Activated gamma-delta T cell treated with Interleukin-2 at 50 U/mL for 16 hours (primary cell): ENCODE measurements around the gene HSD17B1.
"Not testable (repeated sequence)": the region's sequence is repeated elsewhere in the genome, so short reads cannot be mapped to it uniquely, and the experiment has no call there.

Experiments used
- DNase-seq: peaks from one replicate; pipeline ENCODE4 v3.0.0-alpha.2; 2020

HSD17B1 gene, protein sequence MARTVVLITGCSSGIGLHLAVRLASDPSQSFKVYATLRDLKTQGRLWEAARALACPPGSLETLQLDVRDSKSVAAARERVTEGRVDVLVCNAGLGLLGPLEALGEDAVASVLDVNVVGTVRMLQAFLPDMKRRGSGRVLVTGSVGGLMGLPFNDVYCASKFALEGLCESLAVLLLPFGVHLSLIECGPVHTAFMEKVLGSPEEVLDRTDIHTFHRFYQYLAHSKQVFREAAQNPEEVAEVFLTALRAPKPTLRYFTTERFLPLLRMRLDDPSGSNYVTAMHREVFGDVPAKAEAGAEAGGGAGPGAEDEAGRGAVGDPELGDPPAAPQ

DNA sequence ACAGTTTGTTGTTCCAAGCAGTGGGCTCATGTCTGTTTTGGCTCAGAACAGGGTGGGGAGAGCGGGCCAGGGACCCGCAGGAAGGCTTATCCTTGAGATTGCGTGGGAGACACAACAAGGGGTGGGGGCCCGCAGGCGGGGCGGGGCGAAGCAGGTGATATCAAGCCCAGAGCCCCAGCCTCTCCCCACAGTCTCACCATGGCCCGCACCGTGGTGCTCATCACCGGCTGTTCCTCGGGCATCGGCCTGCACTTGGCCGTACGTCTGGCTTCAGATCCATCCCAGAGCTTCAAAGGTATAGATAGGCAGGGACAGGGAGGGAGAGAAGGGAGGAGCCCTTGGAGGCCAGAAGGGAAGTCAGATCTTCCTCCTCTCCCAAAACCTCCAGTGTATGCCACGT, at the start of gene HSD17B1:
Gene HSD17B1 (plus strand): TSS at position 188 of the 400 bp plus-strand sequence. CDS start 11 bp downstream, at position 199.
- DNase-seq, result not testable (repeated sequence)

DNA sequence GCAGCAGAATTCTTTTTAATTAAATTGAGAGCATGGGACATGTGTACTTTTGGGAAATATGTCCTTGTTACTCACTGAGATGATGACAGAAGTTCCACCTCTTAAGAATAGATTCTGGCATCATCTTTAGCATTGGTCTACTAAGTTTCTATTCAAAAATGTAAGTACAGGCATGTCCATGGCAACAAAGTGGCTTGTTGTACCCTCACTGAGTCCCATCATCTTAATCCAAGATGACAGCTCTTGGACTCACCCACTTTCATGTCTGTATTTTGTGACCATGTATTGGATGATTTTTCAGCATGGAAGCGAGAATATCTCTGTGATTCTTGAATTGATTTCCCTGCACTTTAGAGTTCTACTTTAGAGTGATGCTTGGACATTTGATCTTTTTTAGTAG, 49.8 kb upstream of the HSD17B1 start:
- DNase-seq, result no peak

DNA sequence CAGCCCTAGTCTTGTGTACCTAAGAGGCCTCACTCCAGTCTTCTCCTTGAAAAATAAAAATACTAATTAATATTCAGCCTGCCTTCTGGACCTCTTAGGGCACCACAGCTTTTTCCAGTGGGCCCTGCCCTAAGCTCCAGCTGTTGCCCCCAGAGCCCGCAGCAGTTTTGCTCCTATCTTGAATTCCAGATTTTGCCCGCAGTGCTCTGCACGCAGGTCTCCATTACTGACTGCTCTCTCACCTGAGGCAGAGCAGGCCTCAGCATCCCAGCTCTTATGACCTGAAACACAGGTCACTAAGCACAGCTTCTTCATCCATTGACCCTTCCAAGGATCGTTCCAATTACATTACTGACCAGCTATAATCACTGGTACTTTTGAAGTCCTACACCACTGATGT, 45.1 kb upstream of the HSD17B1 start:
- DNase-seq, result no peak

DNA sequence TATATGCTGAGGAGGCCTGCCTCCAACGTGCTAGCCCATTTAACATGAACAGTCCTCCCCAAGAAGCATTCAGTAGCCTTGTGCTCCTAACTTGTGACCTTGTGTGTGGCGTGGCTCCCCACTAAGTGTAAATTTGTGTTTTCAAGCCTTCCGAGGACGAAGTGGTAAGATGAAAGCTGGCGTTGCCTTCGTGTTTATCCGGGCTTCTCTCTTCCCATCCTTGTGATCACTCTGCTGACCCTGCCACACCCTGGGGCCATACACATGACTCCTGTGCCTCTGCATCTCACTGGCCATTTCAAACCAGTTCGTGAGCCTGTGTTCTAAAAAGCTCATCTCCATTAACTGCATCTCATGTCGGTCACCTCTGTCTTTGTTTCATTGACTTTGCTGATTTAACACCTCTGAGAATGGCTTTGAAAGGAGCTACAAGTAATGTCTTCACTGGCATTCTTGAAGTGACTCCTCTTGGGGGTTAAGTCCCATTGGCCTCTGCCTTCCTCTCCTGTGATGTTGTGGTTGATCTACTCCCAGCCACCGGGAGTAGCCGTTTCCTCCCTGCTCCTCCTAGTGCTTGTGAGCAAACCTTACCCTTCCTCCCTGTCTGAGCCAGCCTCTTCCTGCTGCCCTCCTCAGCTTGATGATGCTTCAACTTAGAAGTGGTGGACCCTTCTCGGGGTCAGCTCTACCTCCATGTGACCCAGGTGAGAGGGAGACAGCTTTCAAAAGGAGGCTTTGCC, 44.1 kb upstream of the HSD17B1 start:
- DNase-seq, result no peak

DNA sequence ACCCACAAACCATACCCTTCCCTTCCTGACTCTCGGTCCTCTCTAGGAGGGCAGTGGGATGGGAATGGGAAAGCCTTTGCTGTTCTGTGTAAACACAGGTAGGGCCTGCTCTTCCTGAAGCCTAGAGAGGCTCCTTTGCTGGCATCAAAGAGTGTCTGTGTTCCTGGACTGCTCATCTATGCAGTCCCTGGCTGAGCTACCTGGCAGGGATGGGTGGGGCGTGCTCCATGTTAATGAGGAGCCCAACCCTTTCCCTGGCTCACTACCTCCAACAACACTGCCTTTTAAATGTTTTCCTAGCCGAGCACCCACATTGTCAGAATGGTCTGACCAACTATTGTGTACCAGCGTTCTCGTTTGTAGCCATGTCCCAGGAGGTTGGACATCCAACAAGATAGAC, 43.3 kb upstream of the HSD17B1 start:
- DNase-seq, result no peak

DNA sequence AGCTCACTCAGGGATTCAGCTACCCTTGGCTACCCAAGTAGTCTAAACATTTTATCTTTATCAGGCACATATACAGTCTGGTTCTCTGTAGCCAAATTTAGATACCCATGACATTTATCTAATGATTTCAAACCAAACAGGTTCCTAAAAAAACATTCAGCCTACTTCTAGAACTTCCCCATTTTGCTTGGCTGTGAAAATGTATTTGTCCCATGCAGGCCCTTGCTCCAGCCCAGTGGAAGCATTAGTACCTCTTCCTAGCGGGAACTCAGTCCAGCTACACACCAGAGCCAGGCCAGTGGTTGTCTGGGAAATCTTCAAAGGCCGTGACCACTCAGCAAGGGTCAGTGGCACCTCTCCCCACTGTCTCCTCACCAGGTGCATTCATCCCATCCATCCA, 42.9 kb upstream of the HSD17B1 start:
- DNase-seq, result no peak

DNA sequence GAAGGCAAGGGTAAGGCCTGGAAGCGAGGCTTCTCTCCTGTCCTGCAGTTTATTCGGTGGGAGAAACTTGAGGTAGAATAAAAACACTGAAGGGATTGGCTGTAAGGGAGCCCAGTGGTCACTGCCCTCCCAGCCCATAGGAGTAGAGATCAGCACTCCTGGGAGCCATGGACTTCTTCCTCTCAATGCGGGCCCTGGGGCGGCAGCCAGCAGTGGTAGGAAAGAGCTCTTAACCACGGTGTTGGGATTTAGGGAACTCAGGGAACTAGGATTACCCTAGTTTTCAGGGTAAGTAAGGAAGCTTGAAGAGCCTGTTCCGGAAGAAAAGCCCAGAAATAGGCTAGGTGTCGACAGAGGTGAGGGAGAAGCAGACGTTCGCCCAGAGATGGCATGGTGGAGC, 40.5 kb upstream of the HSD17B1 start:
- no peak for DNase-seq

DNA sequence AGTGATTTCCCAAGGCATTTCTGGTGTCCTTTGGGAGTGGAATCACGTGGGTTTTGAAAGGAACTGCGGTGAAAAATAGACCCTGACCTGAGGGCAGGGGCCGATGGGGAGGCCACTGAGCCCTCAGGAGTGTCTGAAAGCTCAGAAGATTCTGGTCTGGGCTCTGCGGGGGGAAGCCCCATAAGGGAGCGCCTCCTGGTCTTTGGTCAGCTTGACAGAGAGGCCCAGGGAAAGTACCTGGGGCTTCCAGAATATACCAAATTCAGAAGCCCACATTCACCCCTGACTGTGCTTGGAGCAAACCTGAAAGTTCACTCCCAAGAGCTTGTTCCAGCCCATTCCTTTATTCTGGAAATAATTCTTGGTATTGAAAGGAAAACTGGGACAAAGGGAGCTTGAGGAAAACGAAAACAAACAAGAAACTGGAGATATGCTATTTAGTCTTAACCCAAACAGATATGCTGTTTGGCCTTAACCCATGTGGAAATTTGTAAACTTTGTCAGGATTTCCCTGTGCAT, 39.9 kb upstream of the HSD17B1 start:
- DNase-seq, result no peak

DNA sequence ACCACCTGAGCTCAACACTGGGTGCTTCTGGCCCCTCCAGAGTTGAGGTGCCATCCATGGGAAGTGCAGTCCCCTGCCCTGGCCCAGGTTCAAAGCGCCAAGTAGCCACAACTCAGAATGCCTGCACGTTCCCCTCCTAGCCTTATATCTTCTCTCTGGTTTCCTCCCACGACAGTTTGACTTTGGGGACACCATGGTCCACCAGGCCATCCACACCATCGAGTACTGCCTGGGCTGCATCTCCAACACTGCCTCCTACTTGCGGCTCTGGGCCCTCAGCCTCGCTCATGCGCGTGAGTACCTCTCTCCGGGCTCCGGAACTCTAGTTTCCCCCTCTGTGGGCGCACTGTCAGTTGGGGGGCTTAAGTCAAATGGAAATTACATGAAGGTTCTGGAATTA, 39.0 kb upstream of the HSD17B1 start:
- no peak for DNase-seq

DNA sequence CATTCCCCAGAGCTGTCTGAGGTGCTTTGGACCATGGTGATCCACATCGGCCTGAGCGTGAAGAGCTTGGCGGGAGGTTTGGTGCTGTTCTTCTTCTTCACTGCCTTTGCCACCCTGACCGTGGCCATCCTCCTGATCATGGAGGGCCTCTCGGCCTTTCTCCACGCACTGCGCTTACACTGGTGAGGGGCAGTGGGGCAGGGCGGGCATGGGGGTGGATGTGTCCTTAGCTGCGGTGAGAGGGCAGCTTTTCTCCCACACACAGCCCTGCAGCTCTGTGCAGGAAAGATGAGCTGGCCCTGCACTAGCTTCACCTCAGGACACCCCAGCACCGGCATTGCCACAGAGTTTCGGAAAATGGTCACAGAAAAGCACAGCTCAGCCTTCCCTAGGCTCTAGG, 38.4 kb upstream of the HSD17B1 start:
- DNase-seq, result no peak

DNA sequence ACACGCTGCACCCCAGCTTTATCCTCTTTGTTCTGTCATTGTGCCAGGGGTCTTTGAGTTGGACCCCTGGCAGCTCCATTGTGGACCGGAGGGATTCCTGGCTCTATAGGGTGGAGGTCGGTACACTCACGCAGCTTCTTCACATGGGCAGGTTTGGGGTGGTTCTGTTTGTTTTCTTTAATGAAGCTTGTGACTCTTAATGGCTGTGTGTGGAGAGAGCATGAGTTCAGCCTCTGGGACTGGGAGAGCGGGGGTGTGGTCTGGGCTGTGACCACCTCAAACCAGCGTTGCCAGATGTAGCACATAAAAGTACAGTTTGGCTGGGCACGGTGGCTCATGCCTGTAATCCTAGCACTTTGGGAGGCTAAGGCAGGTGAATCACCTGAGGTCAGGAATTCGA, 37.9 kb upstream of the HSD17B1 start:
- DNase-seq, result no peak

DNA sequence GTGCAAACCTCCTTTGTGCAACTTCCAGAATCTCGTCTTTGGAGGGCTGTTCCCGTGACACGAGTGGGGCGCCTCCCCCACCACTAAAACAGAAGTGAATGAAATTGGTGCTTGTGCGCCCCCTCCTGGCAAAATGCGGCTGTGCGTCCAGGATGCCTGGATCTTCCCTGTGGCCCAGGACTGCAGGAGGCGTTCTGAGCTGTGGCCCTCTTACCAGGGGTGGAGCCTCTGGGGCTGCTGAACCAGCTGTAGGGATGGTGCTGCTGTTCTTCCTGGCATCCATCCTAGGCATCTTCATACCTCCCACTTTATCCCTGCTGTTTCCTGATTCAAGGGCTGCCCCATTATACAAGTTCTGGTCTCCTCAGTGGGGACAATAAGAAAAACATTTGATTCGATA, 35.2 kb upstream of the HSD17B1 start:
- DNase-seq, result peak; percentile 84

DNA sequence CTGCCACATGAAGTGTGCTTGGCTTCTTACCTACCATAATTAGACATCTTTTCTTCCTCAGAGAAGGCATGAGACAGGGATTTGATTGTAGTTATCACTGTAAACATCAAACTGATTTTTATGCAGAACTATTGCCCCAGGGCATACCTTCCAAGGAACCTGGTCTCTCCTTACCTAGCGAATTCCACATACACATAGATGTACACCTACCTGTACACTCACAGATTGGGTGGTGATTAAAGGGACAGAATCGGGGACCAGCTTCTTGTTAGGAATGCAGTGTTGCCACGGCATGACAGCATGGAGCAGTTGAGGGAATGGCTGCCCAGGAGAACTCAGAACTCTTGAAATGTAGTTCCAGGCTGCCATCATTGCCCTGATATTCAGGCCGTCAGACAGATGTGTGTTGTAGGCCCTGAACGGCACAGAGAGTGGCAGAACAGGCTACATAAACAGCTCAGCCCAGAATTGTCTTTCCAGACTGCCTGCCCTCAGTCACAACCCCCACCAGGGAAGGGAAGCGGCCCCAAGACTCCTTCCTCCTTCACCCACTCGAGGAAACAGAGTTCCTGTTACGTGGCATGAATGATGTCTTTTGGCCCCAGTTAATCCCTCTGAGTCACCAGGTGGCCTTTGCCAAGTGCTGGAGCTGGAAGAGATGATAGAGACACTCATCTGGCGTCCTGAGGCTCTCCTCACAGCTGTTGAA, 34.5 kb upstream of the HSD17B1 start:
- no peak for DNase-seq

DNA sequence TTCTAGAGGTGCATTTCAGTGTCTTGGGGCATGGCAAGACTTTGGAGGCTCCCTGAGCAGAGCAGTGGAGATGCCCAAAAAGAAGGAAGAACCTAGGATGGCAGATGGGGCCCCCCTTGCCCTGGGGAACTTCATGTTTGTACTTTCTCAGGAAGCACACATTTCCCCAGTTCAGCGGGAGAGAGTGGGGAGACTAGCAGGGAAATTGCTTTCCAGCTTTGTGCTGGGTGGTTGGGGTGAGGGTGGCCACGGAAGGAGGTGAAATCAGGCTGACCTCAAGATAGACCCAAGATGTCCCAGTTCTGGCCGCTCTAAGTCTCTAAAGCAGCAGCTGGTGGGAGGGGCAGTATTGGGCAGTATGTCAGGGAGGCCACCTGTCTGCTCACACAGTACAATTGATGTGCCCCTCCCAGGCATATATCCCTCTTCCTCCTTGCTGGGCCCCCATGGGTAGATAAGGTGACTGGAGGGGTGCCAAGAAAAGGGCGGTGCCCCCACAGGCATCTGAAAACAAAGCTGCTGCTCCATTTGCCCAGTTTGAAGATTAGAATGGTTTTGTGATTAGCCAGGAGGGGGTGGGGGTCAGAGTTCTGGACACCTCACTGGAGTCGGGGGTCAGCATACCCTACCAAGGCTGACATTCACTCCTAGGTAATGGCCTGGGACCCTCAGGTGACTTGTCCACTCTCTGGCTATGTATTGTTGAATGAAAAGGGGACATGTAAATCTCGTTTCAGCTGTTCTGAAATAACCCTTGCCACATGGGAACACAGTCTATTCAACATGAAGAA, 33.8 kb upstream of the HSD17B1 start:
- no peak for DNase-seq

DNA sequence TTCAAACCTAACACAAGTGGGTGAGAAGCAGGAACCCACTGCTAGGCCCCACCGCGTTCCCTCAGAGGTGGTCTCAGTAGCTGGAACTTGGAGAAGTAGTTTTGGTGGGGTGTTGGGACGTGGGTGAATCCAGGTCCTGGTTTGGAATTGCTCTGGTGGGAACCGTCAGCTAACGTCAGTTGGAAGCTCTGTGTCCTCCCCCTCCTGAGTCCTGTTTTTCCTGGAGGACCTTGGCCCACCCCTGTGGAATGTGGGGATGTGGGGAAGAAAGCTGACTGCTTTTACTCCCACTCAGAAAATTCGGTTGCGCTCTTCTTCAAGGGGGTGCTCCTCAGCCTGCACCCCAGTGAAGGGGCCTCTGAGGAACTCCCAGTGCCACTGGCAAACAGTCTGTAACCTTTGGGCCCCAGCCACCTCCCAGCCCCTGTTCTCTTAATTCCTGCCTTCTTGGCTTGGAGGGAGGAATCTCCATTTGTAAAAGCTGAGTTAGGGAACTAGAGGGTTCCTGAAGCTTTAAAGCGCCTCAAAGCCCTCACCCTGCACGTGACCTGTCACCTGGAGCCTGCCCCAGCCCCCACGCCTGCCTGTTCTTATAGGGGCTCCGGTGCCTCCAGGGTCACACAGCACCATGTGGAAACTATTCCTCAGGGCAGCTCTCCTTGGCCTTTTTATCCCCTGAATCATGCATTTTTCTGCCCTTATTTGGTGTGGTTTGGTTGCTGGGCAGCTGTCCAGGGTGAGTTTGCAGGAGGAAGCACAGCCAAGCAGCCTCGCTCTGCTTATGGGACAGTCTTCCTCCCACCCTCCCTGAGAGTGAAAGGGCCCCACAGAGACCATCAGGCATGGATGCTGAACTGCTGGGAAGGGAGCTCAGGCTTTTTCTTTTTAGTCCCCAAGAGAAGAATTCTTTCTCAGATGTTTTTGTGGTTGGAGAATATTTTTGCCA, 32.9 kb upstream of the HSD17B1 start:
- DNase-seq, result no peak

DNA sequence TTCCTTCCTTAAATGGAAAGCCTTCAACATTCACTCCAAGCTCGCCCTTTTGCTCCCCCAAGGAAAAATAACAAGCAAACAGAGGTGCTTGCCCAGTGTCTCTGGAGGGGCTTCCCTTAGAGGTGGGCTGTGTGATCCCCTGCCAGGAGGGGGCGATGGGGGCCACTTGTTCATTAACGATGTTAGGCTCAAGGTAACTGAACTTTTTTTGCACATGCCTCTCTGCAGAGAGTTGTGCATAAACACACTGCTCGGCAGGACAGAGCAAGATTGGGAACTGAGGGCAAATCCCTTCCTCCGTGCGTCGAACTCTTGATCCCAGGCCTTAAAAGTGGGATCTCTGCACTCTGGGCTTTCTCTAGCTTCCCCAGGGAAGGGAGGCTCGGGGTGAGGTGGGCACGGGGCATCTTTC, 32.2 kb upstream of the HSD17B1 start:
- DNase-seq, result peak; percentile 49

DNA sequence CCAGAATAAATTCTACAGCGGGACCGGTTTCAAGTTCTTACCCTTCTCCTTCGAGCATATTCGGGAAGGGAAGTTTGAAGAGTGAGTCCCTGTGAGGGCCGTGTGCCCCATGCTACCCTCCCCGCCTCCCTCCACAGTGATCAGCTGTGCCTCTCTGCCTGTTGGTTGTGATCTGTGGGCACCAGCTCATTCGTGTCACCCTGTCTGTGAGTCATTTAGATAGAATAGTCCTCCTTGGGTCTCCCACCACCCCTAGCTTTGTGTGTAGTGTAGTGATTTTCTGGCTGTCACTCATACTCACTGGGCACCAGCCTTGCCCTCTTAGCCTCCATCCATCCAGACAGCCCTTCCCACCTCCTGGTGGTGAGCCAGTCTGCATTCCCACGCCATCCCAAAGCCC, 31.7 kb upstream of the HSD17B1 start:
- no peak for DNase-seq

DNA sequence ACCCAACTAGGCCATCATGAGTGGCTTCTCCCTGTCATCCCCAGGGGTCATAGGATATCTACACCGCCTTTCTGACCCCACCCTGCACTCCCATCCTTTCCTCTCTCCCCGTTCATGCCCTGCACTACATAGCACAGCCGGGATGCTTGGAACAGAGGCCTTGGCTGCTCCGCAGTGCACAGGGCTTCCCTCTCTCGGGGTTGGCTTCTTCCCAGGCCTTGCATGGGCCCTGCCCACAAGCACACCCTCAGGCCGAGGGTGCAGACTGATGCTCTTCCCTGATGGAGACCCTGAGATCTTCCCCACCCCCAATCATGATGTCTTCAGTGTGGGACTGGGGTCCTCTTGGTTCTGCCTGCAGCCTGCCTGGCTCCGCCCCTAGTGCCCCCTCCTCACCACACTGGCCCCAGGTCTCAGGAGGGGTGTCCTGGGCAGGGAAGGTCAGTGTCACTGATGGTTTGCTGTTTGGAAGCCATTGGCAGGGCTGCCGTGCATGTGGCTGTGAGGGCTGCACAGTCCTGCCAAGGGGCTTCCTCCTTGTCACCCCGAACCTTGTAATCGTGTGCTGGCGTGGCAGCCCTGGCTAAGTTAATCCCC, 31.0 kb upstream of the HSD17B1 start:
- no peak for DNase-seq

DNA sequence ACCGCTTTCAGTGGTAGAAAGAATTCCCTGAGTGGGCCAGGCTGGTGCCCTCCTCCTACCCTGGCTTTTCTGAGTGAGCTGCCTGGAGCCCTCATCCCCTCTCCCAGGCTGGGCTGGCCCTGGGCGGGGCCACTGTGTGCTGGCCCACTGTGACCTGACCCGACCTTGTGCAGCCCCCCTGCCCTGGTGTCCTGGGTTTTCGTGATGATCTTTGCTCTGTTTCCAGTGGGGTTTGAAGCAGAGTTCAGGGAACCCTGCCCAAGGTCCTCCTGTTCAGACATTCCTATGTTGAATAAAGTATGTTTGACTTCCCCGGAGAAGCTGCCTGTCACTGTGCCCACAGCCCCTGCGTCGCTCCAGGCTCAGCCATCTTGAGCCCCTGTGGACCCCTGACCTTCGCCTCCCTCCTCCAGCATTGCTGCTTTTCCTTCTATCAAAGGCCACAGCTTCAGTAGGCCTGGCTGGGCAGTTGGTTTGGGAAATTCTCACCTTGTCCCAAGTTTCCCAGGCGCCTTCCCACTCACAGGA, 30.4 kb upstream of the HSD17B1 start:
- no peak for DNase-seq

DNA sequence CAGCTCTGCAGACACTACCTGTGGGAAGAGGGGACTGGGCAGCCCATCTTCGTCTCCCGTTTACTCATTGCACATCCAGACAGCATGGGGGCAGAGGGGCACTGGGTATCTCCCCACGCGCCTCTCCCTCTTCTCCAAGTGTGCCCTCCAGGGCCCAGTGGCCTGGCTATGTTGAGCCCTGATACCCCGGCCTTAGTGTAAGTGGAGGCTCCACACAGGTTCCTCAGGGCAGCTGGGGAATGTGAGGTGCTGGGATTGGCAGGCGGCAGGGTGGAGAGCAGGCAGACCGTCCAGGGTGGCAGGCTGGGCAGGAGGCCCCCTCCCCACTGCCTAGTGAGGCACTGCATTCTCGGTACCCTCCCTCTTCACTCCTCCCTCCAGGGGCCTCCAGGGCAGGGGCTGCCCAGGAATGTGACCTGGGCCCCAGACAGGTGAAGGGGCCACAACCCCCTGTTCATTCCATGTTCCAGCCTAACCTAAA, 29.9 kb upstream of the HSD17B1 start:
- no peak for DNase-seq

DNA sequence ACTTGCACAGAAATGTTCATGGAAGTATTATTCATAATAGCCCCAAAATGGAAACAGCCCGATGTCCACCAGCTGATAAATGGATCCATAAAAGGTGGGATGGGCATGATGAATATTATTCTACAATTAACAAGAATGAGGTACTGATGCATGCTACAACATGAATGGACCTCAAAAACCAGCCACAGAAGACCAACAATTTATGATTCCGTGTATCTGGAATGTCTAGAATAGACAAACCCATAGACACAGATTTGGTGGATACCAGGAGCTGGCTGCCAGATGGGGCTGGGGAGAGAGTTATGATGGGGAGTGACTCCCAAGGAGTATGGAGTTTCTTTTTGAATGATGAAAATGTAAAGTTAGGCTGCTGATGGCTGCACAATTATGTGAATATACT, 27.5 kb upstream of the HSD17B1 start:
- no peak for DNase-seq
